HCT116 (cell line): ENCODE results near the gene SMYD3. TPM values are rescaled to one million over a fixed set of nuclear protein-coding genes. Genes with fewer than 3 reads are reported as not detected.

Experiments used
- ATAC-seq: fragments of 200-7000 bp; cut with Tn5 transposase; 2 replicates; pipeline ENCODE4 v1.9.1; 2020; ENCODE audit warnings: mild to moderate bottlenecking, moderate library complexity
- BruUV-seq: library from RNA; stranded (reverse); fragments of 400-500 nt; replicated peaks from 2 replicates; lab custom pipeline; 2021; lab: Mats Ljungman, UMichigan
- CTCF ChIA-PET: fragments of 300-600 bp; sonication (Branson Sonifier 250); formaldehyde crosslinking; loops from one replicate; lab custom pipeline; 2021; ENCODE audit warnings: antibody characterized with exemption; lab: Charles Lee
- POLR2A ChIA-PET: fragments of 300-600, 350-600 bp; sonication (Branson Sonifier 250); formaldehyde crosslinking; loops from one replicate; lab custom pipeline; 2021; ENCODE audit warnings: antibody characterized with exemption; lab: Charles Lee
- RAD21 ChIA-PET, 2 experiments: fragments of 300-600 bp; sonication (Branson Sonifier 250); formaldehyde crosslinking; loops; one replicate each; lab custom pipeline; 2023; ENCODE audit warnings: low total read pairs in 2 of 2; ENCODE audit not compliant: uncharacterized antibody in 2 of 2, unreplicated experiment in 2 of 2, low non-redundant PET in 1 of 2; lab: Charles Lee
- DNase-seq: peaks from one replicate; pipeline ENCODE4 v3.0.0-alpha.2; 2010; ENCODE audit warnings: low read depth, low spot score
- H2AFZ ChIP-seq: fragments of 200-600 bp; shearing (Covaris generic), sonication (generic); 2 replicates; pipeline ENCODE4 v1.6.1; 2017; ENCODE audit warnings: low read depth, mixed run types, mixed read lengths, antibody characterized with exemption, low read length; ENCODE audit not compliant: poor library complexity, severe bottlenecking
- H3K27ac ChIP-seq: 2 replicates; pipeline ENCODE4 v1.5.1; 2012; ENCODE audit warnings: low read depth, low read length
- H3K27me3 ChIP-seq: fragments of 200-600 bp; sonication (generic); 2 replicates; pipeline ENCODE4 v1.6.1; 2016; ENCODE audit warnings: mixed run types, low read length, mixed read lengths; ENCODE audit not compliant: insufficient read depth
- H3K36me3 ChIP-seq, 2 experiments: fragments of 200-500 bp in 1 of 2; fragments of 200-600 bp in 1 of 2; sonication (Bioruptor generic) in 1 of 2; sonication (generic) in 1 of 2; 2 replicates each; pipeline versions ENCODE4 v1.5.1 to v1.6.1; 2014 to 2016; ENCODE audit warnings: low read length in 2 of 2, inconsistent platforms in 1 of 2, mixed read lengths in 1 of 2, mixed run types in 1 of 2; ENCODE audit not compliant: insufficient read depth in 2 of 2, control insufficient read depth in 1 of 2
- H3K4me1 ChIP-seq, 2 experiments: fragments of 200-600 bp in 1 of 2; sonication (generic) in 1 of 2; 2 replicates each; pipeline versions ENCODE4 v1.5.1 to v1.6.1; 2012 to 2017; ENCODE audit warnings: low read length in 2 of 2, inconsistent platforms in 1 of 2, mild to moderate bottlenecking in 1 of 2, mixed read lengths in 1 of 2, mixed run types in 1 of 2, moderate library complexity in 1 of 2; ENCODE audit not compliant: insufficient read depth in 2 of 2, control insufficient read depth in 1 of 2
- H3K4me2 ChIP-seq: fragments of 200-600 bp; sonication (generic); 2 replicates; pipeline ENCODE4 v1.6.1; 2017; ENCODE audit warnings: mixed run types, low read length, mixed read lengths
- H3K4me3 ChIP-seq, 2 experiments: fragments of 200-600 bp in 1 of 2; sonication (generic) in 1 of 2; replicated peaks in 1 of 2; 2 replicates each; pipeline ENCODE4 v1.5.1; 2011 to 2016; ENCODE audit warnings: low read length in 2 of 2, control low read depth in 1 of 2, low read depth in 1 of 2, mild to moderate bottlenecking in 1 of 2, mixed read lengths in 1 of 2, mixed run types in 1 of 2
- H3K79me2 ChIP-seq: fragments of 200-600 bp; sonication (generic); 2 replicates; pipeline ENCODE4 v1.6.1; 2017; ENCODE audit warnings: mild to moderate bottlenecking, mixed run types, low read length, moderate library complexity, mixed read lengths; ENCODE audit not compliant: insufficient read depth
- H3K9ac ChIP-seq: fragments of 200-600 bp; sonication (generic); 2 replicates; pipeline ENCODE4 v1.6.1; 2016; ENCODE audit warnings: low read length, mixed read lengths
- H3K9me2 ChIP-seq: fragments of 200-600 bp; sonication (generic), shearing (Covaris generic); 2 replicates; pipeline ENCODE4 v1.6.1; 2017; ENCODE audit warnings: mixed run types, mild to moderate bottlenecking, moderate library complexity; ENCODE audit not compliant: insufficient read depth
- H3K9me3 ChIP-seq, 2 experiments: fragments of 200-500 bp in 1 of 2; fragments of 200-600 bp in 1 of 2; sonication (Bioruptor generic) in 1 of 2; sonication (generic) in 1 of 2; 2 replicates each; pipeline ENCODE4 v1.6.1; 2014 to 2017; ENCODE audit warnings: low read length in 2 of 2, mixed read lengths in 2 of 2, inconsistent platforms in 1 of 2, low read depth in 1 of 2, mild to moderate bottlenecking in 1 of 2, mixed run types in 1 of 2, moderate library complexity in 1 of 2; ENCODE audit not compliant: control insufficient read depth in 1 of 2, insufficient read depth in 1 of 2
- H4K20me1 ChIP-seq: fragments of 200-600 bp; sonication (generic), shearing (Covaris generic); 2 replicates; pipeline ENCODE4 v1.6.1; 2017; ENCODE audit warnings: mixed run types, mild to moderate bottlenecking, moderate library complexity; ENCODE audit not compliant: insufficient read depth
- ATF3 ChIP-seq: IDR thresholded peaks from 2 replicates; pipeline ENCODE4 v1.6.1; 2012
- CBX3 ChIP-seq: IDR thresholded peaks from 2 replicates; pipeline ENCODE4 v1.6.1; 2012; ENCODE audit warnings: low read depth
- CEBPB ChIP-seq: IDR thresholded peaks from 2 replicates; pipeline ENCODE4 v1.6.1; 2012; ENCODE audit warnings: low read depth
- EGR1 ChIP-seq: IDR thresholded peaks from 2 replicates; pipeline ENCODE4 v1.6.1; 2012; ENCODE audit warnings: low read depth
- JUND ChIP-seq: IDR thresholded peaks from 2 replicates; pipeline ENCODE4 v1.6.1; 2012
- MAX ChIP-seq: IDR thresholded peaks from 2 replicates; pipeline ENCODE4 v1.6.1; 2012
- POLR2A ChIP-seq: IDR thresholded peaks from 2 replicates; pipeline ENCODE4 v1.7.0; 2011; ENCODE audit warnings: borderline replicate concordance; ENCODE audit not compliant: insufficient read depth, insufficient read length; ENCODE audit errors: extremely low read depth
- POLR2AphosphoS5 ChIP-seq: IDR thresholded peaks from 2 replicates; pipeline ENCODE4 v1.6.1; 2011; ENCODE audit warnings: mild to moderate bottlenecking, low read depth, low read length, moderate library complexity
- REST ChIP-seq: IDR thresholded peaks from 2 replicates; pipeline ENCODE4 v1.6.1; 2012; ENCODE audit warnings: low read depth
- SIN3A ChIP-seq: IDR thresholded peaks from 2 replicates; pipeline ENCODE4 v1.6.1; 2012; ENCODE audit warnings: low read depth
- SP1 ChIP-seq: IDR thresholded peaks from 2 replicates; pipeline ENCODE4 v1.6.1; 2012; ENCODE audit warnings: low read depth
- SRF ChIP-seq: IDR thresholded peaks from 2 replicates; pipeline ENCODE4 v1.6.1; 2012; ENCODE audit warnings: low read depth
- TCF7L2 ChIP-seq: IDR thresholded peaks from 2 replicates; pipeline ENCODE4 v1.7.0; 2011; ENCODE audit warnings: borderline replicate concordance, inconsistent platforms; ENCODE audit not compliant: insufficient read depth, insufficient read length; ENCODE audit errors: extremely low read depth
- ZBTB33 ChIP-seq: IDR thresholded peaks from 2 replicates; pipeline ENCODE4 v1.6.1; 2011; ENCODE audit warnings: mild to moderate bottlenecking, low read length, moderate library complexity; ENCODE audit not compliant: insufficient replicate concordance; ENCODE audit errors: extremely low read depth
- ZNF274 ChIP-seq: fragments of 200-500 bp; sonication (Bioruptor generic); IDR thresholded peaks from 2 replicates; pipeline ENCODE4 v1.6.1; 2014; ENCODE audit warnings: mild to moderate bottlenecking, low read depth, low read length, inconsistent platforms
- intact Hi-C: fragments of 100-400 bp; cut with micrococcal nuclease; formaldehyde crosslinking; loops from 2 replicates; pipeline ENCODE4 v1.10.0; 2022
- total RNA-seq: library from RNA; stranded (reverse); gene quantifications from one replicate; pipeline ENCODE4 v1.2.1, GENCODE V29; 2021; ENCODE audit not compliant: unreplicated experiment

SMYD3 gene
- total RNA-seq, 1 experiment from 2014 or later = 33.6 TPM

- TF ChIP-seq MAX (no peak), JUND (no peak), TCF7L2 (no peak), EGR1 (no peak)
- H3K27me3 ChIP-seq = no peaks in the 10 kb centered on the region
- no peaks in the 10 kb centered on the region; a peak in 1 of 4 replicates for H3K9me3 ChIP-seq
- ATAC-seq (no peak), DNase-seq (no peak)
- no peaks in the 10 kb centered on the region for H3K36me3 ChIP-seq
- H3K4me3 ChIP-seq = no peak overlapping the region
- no peak overlapping the region for H3K4me2 ChIP-seq
- RAD21 ChIA-PET = no interaction called here
- H3K9ac ChIP-seq = no peak overlapping the region
- H3K79me2 ChIP-seq = no peaks in the 10 kb centered on the region
- POLR2A ChIA-PET = no interaction called here
- H3K27ac ChIP-seq = no peak overlapping the region; the same call in 1 of the 2 replicates
- BruUV-seq = no TSS peak
- no peaks in the 10 kb centered on the region for H3K9me2 ChIP-seq
- no peaks in the 10 kb centered on the region for H4K20me1 ChIP-seq
- CTCF ChIA-PET = no interaction called here
- H3K4me1 ChIP-seq = peaks cover 2 to 22% of the 10 kb centered on the region in 2 experiments; a peak in 2 of 4 replicates
- H2AFZ ChIP-seq = no peak overlapping the region
- intact Hi-C loops = no loop called here
Measured at GRCh38 chr1:246218686-246219085, 288.4 kb downstream of the SMYD3 start.

GRCh38 chr1:246216906-246217305, 290.2 kb downstream of the SMYD3 start:
- ChIA-PET POLR2A (no interaction called here), RAD21 (no interaction called here), CTCF (no interaction called here)
- H3K9me3 ChIP-seq = no peaks in the 10 kb centered on the region; a peak in 1 of 4 replicates
- H3K4me3 ChIP-seq = no peak overlapping the region
- H2AFZ ChIP-seq = no peak overlapping the region
- no peaks in the 10 kb centered on the region for H3K27me3 ChIP-seq
- intact Hi-C loops = no loop called here
- H3K9ac ChIP-seq = no peak overlapping the region
- BruUV-seq = no TSS peak
- H3K9me2 ChIP-seq = no peaks in the 10 kb centered on the region
- no peaks in the 10 kb centered on the region for H3K36me3 ChIP-seq
- H4K20me1 ChIP-seq = no peaks in the 10 kb centered on the region
- no peak overlapping the region for H3K27ac ChIP-seq
- H3K79me2 ChIP-seq = no peaks in the 10 kb centered on the region
- H3K4me2 ChIP-seq = no peak overlapping the region
- no peak for ATAC-seq
- DNase-seq = no peak
- peaks cover 2 to 22% of the 10 kb centered on the region in 2 experiments; a peak in 2 of 4 replicates for H3K4me1 ChIP-seq
- no peak for TF ChIP-seq POLR2A
- TF ChIP-seq POLR2AphosphoS5 = no peak
- no peak for TF ChIP-seq ZNF274
- TF ChIP-seq SRF = no peak
- no peak for TF ChIP-seq ZBTB33
- no peak for TF ChIP-seq EGR1
- TF ChIP-seq SIN3A = no peak
- TF ChIP-seq CEBPB = no peak
- no peak for TF ChIP-seq JUND
- no peak for TF ChIP-seq SP1
- no peak for TF ChIP-seq ATF3
- no peak for TF ChIP-seq CBX3
- TF ChIP-seq REST = no peak
